ENCODE data around the gene PDZD7.

The PDZD7 gene

GRCh38 chr10:101047268-101047667 is 16.3 kb upstream of the PDZD7 start:
- no peaks in the 10 kb centered on the region for H3K27me3 ChIP-seq (ENCODE audit: insufficient read depth, low read length, poor library complexity)
- H4K20me1 ChIP-seq (ENCODE audit: insufficient read depth, low read length): peaks cover 10% of the 10 kb centered on the region; the same call in 1 of the 2 replicates
- peaks cover 11% of the 10 kb centered on the region for H3K36me3 ChIP-seq (ENCODE audit: insufficient read depth, low read length)
- DNase-seq: no peak
- no peak for ATAC-seq (ENCODE audit: insufficient read depth, low read depth)
- no peak overlapping the region for H3K4me2 ChIP-seq (ENCODE audit: insufficient read depth, low read length)
- no peak overlapping the region for H3K9ac ChIP-seq (ENCODE audit: low read depth, low read length)
- H3K27ac ChIP-seq (ENCODE audit: low read length): no peak overlapping the region
- H2AFZ ChIP-seq (ENCODE audit: low read depth, low read length): no peak overlapping the region
- H3K4me1 ChIP-seq (ENCODE audit: insufficient read depth, low read length): peaks cover 19% of the 10 kb centered on the region
- TF ChIP-seq CTCF (IDR thresholded peaks at IDR 0.05; ENCODE audit: borderline replicate concordance, extremely low read depth, low read length, poor library complexity, severe bottlenecking) (no peak), EZH2 (IDR thresholded peaks at IDR 0.05; ENCODE audit: borderline replicate concordance, low read depth, low read length, severe bottlenecking) (no peak)
- no peak overlapping the region for H3K4me3 ChIP-seq (ENCODE audit: low read depth in 1 of 2, low read length in 2 of 2)
- H3K79me2 ChIP-seq (ENCODE audit: insufficient read depth, low read length): peaks cover 24% of the 10 kb centered on the region
- H3K9me3 ChIP-seq (ENCODE audit: insufficient read depth, low read length, severe bottlenecking): no peaks in the 10 kb centered on the region

- Histone ChIP-seq H3K4me2 (ENCODE audit: insufficient read depth, low read length) (no peak overlapping the region), H3K9ac (ENCODE audit: low read depth, low read length) (no peak overlapping the region), H3K36me3 (ENCODE audit: insufficient read depth, low read length) (peaks cover 6% of the 10 kb centered on the region), H4K20me1 (ENCODE audit: insufficient read depth, low read length) (peaks cover 10% of the 10 kb centered on the region; the same call in 1 of the 2 replicates), H3K4me3 (ENCODE audit: low read depth in 1 of 2, low read length in 2 of 2) (no peak overlapping the region), H3K27me3 (ENCODE audit: insufficient read depth, low read length, poor library complexity) (no peaks in the 10 kb centered on the region), H3K79me2 (ENCODE audit: insufficient read depth, low read length) (peaks cover 22% of the 10 kb centered on the region), H3K9me3 (ENCODE audit: insufficient read depth, low read length, severe bottlenecking) (no peaks in the 10 kb centered on the region), H2AFZ (ENCODE audit: low read depth, low read length) (no peak overlapping the region), H3K27ac (ENCODE audit: low read length) (no peak overlapping the region), H3K4me1 (ENCODE audit: insufficient read depth, low read length) (peaks cover 26% of the 10 kb centered on the region)
- ATAC-seq (ENCODE audit: insufficient read depth, low read depth) (no peak), DNase-seq (no peak)
- TF ChIP-seq CTCF (IDR thresholded peaks at IDR 0.05; ENCODE audit: borderline replicate concordance, extremely low read depth, low read length, poor library complexity, severe bottlenecking): no peak
- no peak for TF ChIP-seq EZH2 (IDR thresholded peaks at IDR 0.05; ENCODE audit: borderline replicate concordance, low read depth, low read length, severe bottlenecking)
Measured at GRCh38 chr10:101046332-101047238, 15.7 kb upstream of the PDZD7 start.

DNA sequence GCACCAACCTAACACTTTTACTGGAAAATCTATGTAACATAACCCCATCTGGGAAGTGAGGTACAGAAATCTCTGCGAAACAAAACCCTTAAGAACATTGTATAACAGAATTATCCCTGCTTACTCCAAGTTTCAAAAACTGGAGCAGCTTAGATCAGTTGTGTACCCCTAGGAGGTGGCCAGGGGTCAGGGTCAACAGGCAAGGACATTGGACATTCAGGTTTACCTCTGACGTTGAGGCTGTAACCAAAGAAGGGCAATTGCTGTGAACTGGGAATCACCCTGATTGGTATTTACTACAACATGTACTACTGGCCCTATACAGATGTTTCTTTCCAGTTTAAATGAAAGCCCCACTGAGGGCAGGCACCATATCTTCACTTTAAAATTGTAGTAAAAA is 13.2 kb upstream of the PDZD7 start:
- no peaks in the 10 kb centered on the region for H3K27me3 ChIP-seq (ENCODE audit: insufficient read depth, low read length, poor library complexity)
- peaks cover 29% of the 10 kb centered on the region for H3K4me1 ChIP-seq (ENCODE audit: insufficient read depth, low read length)
- peak overlapping the region; percentile 88; the same call in 1 of the 2 replicates for H3K4me2 ChIP-seq (ENCODE audit: insufficient read depth, low read length)
- no peak overlapping the region; the same call in 1 of the 2 replicates for H3K9ac ChIP-seq (ENCODE audit: low read depth, low read length)
- no peaks in the 10 kb centered on the region for H3K36me3 ChIP-seq (ENCODE audit: insufficient read depth, low read length)
- DNase-seq (no peak), ATAC-seq (ENCODE audit: insufficient read depth, low read depth) (no peak)
- H3K4me3 ChIP-seq (ENCODE audit: low read depth in 1 of 2, low read length in 2 of 2): no peak overlapping the region
- no peaks in the 10 kb centered on the region for H3K9me3 ChIP-seq (ENCODE audit: insufficient read depth, low read length, severe bottlenecking)
- H4K20me1 ChIP-seq (ENCODE audit: insufficient read depth, low read length): peaks cover 6% of the 10 kb centered on the region; the same call in 1 of the 2 replicates
- no peak overlapping the region for H2AFZ ChIP-seq (ENCODE audit: low read depth, low read length)
- H3K27ac ChIP-seq (ENCODE audit: low read length): no peak overlapping the region
- H3K79me2 ChIP-seq (ENCODE audit: insufficient read depth, low read length): peaks cover 11% of the 10 kb centered on the region
- TF ChIP-seq EZH2 (IDR thresholded peaks at IDR 0.05; ENCODE audit: borderline replicate concordance, low read depth, low read length, severe bottlenecking) (no peak), CTCF (IDR thresholded peaks at IDR 0.05; ENCODE audit: borderline replicate concordance, extremely low read depth, low read length, poor library complexity, severe bottlenecking) (no peak)
